Bronchial epithelial cell (primary cell): Measurements from ENCODE around the gene CDPF1. TPM values are rescaled to one million over a fixed set of nuclear protein-coding genes. Genes with fewer than 3 reads are reported as not detected.
"Not testable (repeated sequence)": the region's sequence is repeated elsewhere in the genome, so short reads cannot be mapped to it uniquely, and the experiment has no call there.

ENCODE experiments used
- DNase-seq: peaks from one replicate; pipeline ENCODE4 v3.0.0-alpha.2; 2010; ENCODE audit warnings: low read depth
- FAIRE-seq: peaks from 2 replicates; lab custom pipeline; 2011; peaks lifted over from hg19 to GRCh38; lab: Jason Lieb, UNC
- H3K27me3 ChIP-seq: 2 replicates; pipeline ENCODE4 v1.5.1; 2011; ENCODE audit warnings: low read length; ENCODE audit not compliant: control insufficient read depth, insufficient read depth
- H3K36me3 ChIP-seq: 2 replicates; pipeline ENCODE4 v1.5.1; 2011; ENCODE audit warnings: low read length; ENCODE audit not compliant: control insufficient read depth, insufficient read depth
- H3K4me3 ChIP-seq: 2 replicates; pipeline ENCODE4 v1.5.1; 2011; ENCODE audit warnings: mild to moderate bottlenecking, low read depth, low read length, control low read depth
- CTCF ChIP-seq: IDR thresholded peaks from 2 replicates; pipeline ENCODE4 v1.5.1; 2011; ENCODE audit warnings: mild to moderate bottlenecking, moderate library complexity, low read length, control low read depth, inconsistent platforms; ENCODE audit not compliant: insufficient read depth, severe bottlenecking
- total RNA-seq: library from RNA; depleted of rRNA; stranded (reverse); fragments of >200 nt; gene quantifications from 2 replicates; pipeline ENCODE4 v1.2.1, GENCODE V29; 2014

CDPF1 gene
- total RNA-seq, 1 donor from 2014 or later = 8.7 TPM

GRCh38 chr22:46272196-46272595 lies 22.1 kb upstream of the CDPF1 start:
- Histone ChIP-seq H3K36me3 (peaks cover 5% of the 10 kb centered on the region), H3K4me3 (no peak overlapping the region), H3K27me3 (no peaks in the 10 kb centered on the region)
- no peak for FAIRE-seq
- TF ChIP-seq CTCF = no peak
- DNase-seq = no peak

- TF ChIP-seq CTCF = no peak
- peaks cover 3% of the 10 kb centered on the region for H3K36me3 ChIP-seq
- H3K4me3 ChIP-seq = no peak overlapping the region
- H3K27me3 ChIP-seq = no peaks in the 10 kb centered on the region
- no peak for FAIRE-seq
- DNase-seq = no peak
These were observed 19.5 kb upstream of the CDPF1 start for GRCh38 chr22:46269564-46269963.

- Histone ChIP-seq H3K27me3 (no peaks in the 10 kb centered on the region), H3K4me3 (peak within 1 kb of the TSS; percentile 69), H3K36me3 (no peaks in the 10 kb centered on the region)
- DNase-seq (peak; percentile 26), FAIRE-seq (no peak)
- TF ChIP-seq CTCF = no peak
These were observed 17.6 kb upstream of the CDPF1 start, which contains the start of gene TTC38 for GRCh38 chr22:46267431-46268279. TSS of gene TTC38 (plus strand) at chr22:46268008. CDS start at chr22:46268040, 32 bp downstream.

- H3K27me3 ChIP-seq, H3K36me3 ChIP-seq, FAIRE-seq, H3K4me3 ChIP-seq, DNase-seq: not testable (repeated sequence)
These were observed 15.5 kb upstream of the CDPF1 start for GRCh38 chr22:46265627-46266026.

DNA sequence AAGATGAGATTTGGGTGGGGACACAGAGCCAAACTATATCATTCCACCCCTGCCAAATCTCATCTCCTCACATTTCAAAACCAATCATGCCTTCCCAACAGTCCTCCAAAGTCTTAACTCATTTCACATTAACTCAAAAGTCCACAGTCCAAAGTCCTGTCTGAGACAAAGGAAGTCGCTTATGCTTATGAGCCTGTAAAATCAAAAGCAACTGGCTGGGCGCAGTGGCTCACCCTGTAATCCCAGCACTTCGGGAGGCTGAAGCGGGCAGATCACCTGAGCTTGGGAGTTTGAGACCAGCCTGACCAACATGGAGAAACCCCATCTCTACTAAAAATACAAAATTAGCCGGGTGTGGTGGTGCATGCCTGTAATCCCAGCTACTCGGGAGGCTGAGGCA lies 14.4 kb upstream of the CDPF1 start:
- H3K4me3 ChIP-seq, DNase-seq, H3K36me3 ChIP-seq, FAIRE-seq, H3K27me3 ChIP-seq: not testable (repeated sequence)

DNA sequence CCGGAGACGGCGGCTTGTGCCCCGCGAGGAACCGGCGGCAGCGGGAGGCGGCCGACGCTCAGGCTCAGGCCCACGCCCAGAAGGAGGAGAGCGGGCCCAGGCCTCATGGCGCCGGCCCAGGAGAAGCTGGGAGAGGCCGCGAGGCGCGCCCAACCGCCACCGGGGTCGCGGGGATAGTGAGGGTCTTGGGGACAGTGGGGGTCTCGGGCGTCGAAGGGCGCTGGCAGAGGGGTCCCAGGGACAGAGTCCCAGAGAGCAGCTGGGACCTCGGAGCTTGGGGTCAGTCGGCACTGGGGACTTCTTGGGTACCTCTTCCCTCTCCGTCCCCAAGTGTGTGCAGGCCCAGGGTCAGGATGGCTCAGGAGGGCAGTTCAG lies 13.1 kb upstream of the CDPF1 start, which contains the start of gene PKDREJ:
PKDREJ (minus strand) TSS at position 128 of the 375 bp plus-strand sequence; CDS start at position 107, 21 bp downstream.
- TF ChIP-seq CTCF = no peak
- peak within 1 kb of the TSS; percentile 6 for H3K4me3 ChIP-seq
- no peak for DNase-seq
- peaks cover 2% of the 10 kb centered on the region for H3K27me3 ChIP-seq
- FAIRE-seq = no peak
- no peaks in the 10 kb centered on the region for H3K36me3 ChIP-seq
